Tibial nerve (tissue), 4 donors: Measurements from ENCODE around the gene FAM78B. TPM values are rescaled to one million over a fixed set of nuclear protein-coding genes. Genes with fewer than 3 reads are reported as not detected.

Experiments
- DNase-seq, 2 donors: peaks; one replicate each; pipeline ENCODE4 v3.0.0-alpha.2; 2019; ENCODE audit warnings: low spot score in 2 of 2
- H3K27ac ChIP-seq, 4 donors: fragments of 200-600 bp; sonication (generic) in 3 of 4; one replicate each; pipeline ENCODE4 v1.5.1; 2017 to 2019; ENCODE audit warnings: mild to moderate bottlenecking in 1 of 4
- H3K27me3 ChIP-seq, 2 donors: fragments of 200-600 bp; sonication (generic) in 1 of 2; one replicate each; pipeline versions ENCODE4 v1.5.1 to v1.6.0; 2017 to 2019
- H3K36me3 ChIP-seq, 3 donors: fragments of 200-600 bp; sonication (generic); one replicate each; pipeline ENCODE4 v1.5.1; 2018 to 2019
- H3K4me1 ChIP-seq, 4 donors: fragments of 200-600 bp; sonication (generic) in 3 of 4; one replicate each; pipeline ENCODE4 v1.5.1; 2017 to 2019
- H3K4me3 ChIP-seq, 4 donors: fragments of 200-600 bp; sonication (generic) in 3 of 4; one replicate each; pipeline ENCODE4 v1.5.1; 2017 to 2019; ENCODE audit warnings: mild to moderate bottlenecking in 1 of 4, moderate library complexity in 1 of 4
- H3K9me3 ChIP-seq, 4 donors: fragments of 200-600 bp; sonication (generic) in 3 of 4; one replicate each; pipeline ENCODE4 v1.5.1; 2017 to 2019
- CTCF ChIP-seq, 5 experiments: fragments of 200-600 bp in 3 of 5; fragments of 450-650 bp in 2 of 5; sonication (generic) in 3 of 5; IDR thresholded peaks; one replicate each; pipeline ENCODE4 v1.5.1; 2016 to 2019; ENCODE audit warnings: antibody characterized with exemption in 5 of 5, mild to moderate bottlenecking in 3 of 5, moderate library complexity in 2 of 5
- EP300 ChIP-seq, 2 donors: sonication (generic); formaldehyde crosslinking; IDR thresholded peaks; one replicate each; pipeline ENCODE4 v1.6.1; 2017; ENCODE audit warnings: antibody characterized with exemption in 2 of 2, mild to moderate bottlenecking in 1 of 2
- POLR2A ChIP-seq, 2 donors: fragments of 450-650 bp; IDR thresholded peaks; one replicate each; pipeline ENCODE4 v1.6.1; 2017; ENCODE audit warnings: antibody characterized with exemption in 2 of 2, mild to moderate bottlenecking in 2 of 2, moderate library complexity in 2 of 2
- WGBS, 2 donors: methylation state at CpG; one replicate each; pipeline ENCODE4 v1.1.5; 2018; 5-methylcytosine and 5-hydroxymethylcytosine counted together
- small RNA-seq: library from RNA; depleted of rRNA; stranded (forward); fragments of <200 nt; gene quantifications from one replicate; pipeline ENCODE3, GENCODE V24; 2016
- total RNA-seq, 4 donors: library from RNA; depleted of rRNA; stranded (reverse); fragments of >200 nt; gene quantifications; one replicate each; pipeline ENCODE4 v1.1.0, GENCODE V29; 2016

Gene FAM78B
- total RNA-seq, 4 donors from 2014 or later, result 2.0 to 6.3 (median 3.5) TPM

DNA sequence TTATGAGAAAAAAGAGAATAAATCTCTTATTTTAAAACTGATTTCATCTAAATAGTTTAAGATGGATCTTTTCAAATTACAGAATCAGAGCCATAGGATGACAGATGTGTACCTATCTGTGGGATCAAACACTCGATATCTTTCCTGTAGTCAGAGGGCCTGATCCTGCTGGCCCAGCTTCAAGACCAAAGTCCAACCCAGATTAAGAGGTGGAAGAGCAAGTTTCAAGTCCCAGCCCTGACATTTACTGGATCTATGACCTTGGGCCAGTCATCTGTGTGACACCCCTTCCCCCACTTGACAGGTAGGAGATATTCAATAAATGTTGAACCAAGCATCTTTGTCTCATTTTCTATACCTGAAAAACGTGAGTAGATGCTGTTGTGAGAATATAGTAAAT is 140.7 kb downstream of the FAM78B start:
- DNase-seq, result no peak

GRCh38 chr1:166020210-166020609 is 146.6 kb downstream of the FAM78B start:
- DNase-seq, result no peak
- Histone ChIP-seq H3K4me1 (no peaks in the 10 kb centered on the region), H3K36me3 (no peaks in the 10 kb centered on the region), H3K27ac (no peak overlapping the region), H3K27me3 (no peaks in the 10 kb centered on the region), H3K4me3 (no peak overlapping the region), H3K9me3 (no peaks in the 10 kb centered on the region)
- 31 to 36% methylated on average over 3 of the region's 3 CpGs for WGBS, 2 donors
- no peak for TF ChIP-seq EP300 (IDR thresholded peaks at IDR 0.05)
- no peak for TF ChIP-seq POLR2A (IDR thresholded peaks at IDR 0.05)
- no peak for TF ChIP-seq CTCF (IDR thresholded peaks at IDR 0.05)

More for the DNA sequence above, 140.7 kb downstream of the FAM78B start:
- H3K4me3 ChIP-seq, result no peak overlapping the region
- no peaks in the 10 kb centered on the region for H3K27me3 ChIP-seq
- H3K9me3 ChIP-seq, result no peaks in the 10 kb centered on the region
- H3K27ac ChIP-seq, result no peak overlapping the region
- no peak for TF ChIP-seq CTCF (IDR thresholded peaks at IDR 0.05)
- H3K36me3 ChIP-seq, result no peaks in the 10 kb centered on the region
- WGBS, 2 donors, result 61 to 71% methylated on average over 2 of the region's 2 CpGs
- no peaks in the 10 kb centered on the region for H3K4me1 ChIP-seq

Small RNAs within 50 kb of the gene (small RNA-seq; reads per million reads assigned to genes)
- gene MIR921 (not detected), gene RNA5SP64 (not detected)
